Erythroblast (primary cell): Measurements from ENCODE around the gene CARD19.

Experiments used
- GATA1 ChIP-seq: IDR thresholded peaks from 2 replicates; pipeline ENCODE4 v1.6.1; 2011; ENCODE audit warnings: low read depth, mild to moderate bottlenecking, control low read depth, low read length, moderate library complexity
- POLR2A ChIP-seq: IDR thresholded peaks from 2 replicates; pipeline ENCODE4 v1.6.1; 2011; ENCODE audit warnings: mild to moderate bottlenecking, low read length

GRCh38 chr9:93084471-93084881 lies 11.5 kb upstream of the CARD19 start:
- TF ChIP-seq POLR2A (no peak), GATA1 (no peak)
